ENCODE results near the gene MAN1C1. TPM values are rescaled to one million over a fixed set of nuclear protein-coding genes. Genes with fewer than 3 reads are reported as not detected.

MAN1C1 gene
- total RNA-seq, 1 donor from 2014 or later, result 6.8 TPM

GRCh38 chr1:25623007-25623406, 6.4 kb downstream of the MAN1C1 start:
- H3K27ac Mint-ChIP-seq, result no peak overlapping the region
- Histone ChIP-seq H2AFZ (replicated peaks) (no peak overlapping the region), H3K27me3 (peaks cover 10% of the 10 kb centered on the region), H3K4me2 (no peak overlapping the region), H3K36me3 (no peaks in the 10 kb centered on the region), H4K20me1 (ENCODE audit: low read depth) (peaks cover 8% of the 10 kb centered on the region), H3K9ac (no peak overlapping the region), H3K27ac (no peak overlapping the region), H3F3A (ENCODE audit: low read depth) (peaks cover 20% of the 10 kb centered on the region), H3K4me3 (no peak overlapping the region), H3K79me2 (ENCODE audit: low read depth) (no peaks in the 10 kb centered on the region), H3K4me1 (peaks cover 17% of the 10 kb centered on the region), H3K9me3 (ENCODE audit: low read depth) (no peaks in the 10 kb centered on the region)
- H3K4me3 Mint-ChIP-seq, result no peak overlapping the region
- no peak for DNase-seq (ENCODE audit: low spot score)
- peaks cover 26% of the 10 kb centered on the region for H3K4me1 Mint-ChIP-seq
- peaks cover 3% of the 10 kb centered on the region for H3K9me3 Mint-ChIP-seq
- peaks cover 14% of the 10 kb centered on the region for H3K27me3 Mint-ChIP-seq (ENCODE audit: insufficient read depth, low read depth)
- no peaks in the 10 kb centered on the region for H3K36me3 Mint-ChIP-seq
- TF ChIP-seq CTCF (IDR thresholded peaks at IDR 0.05) (no peak), EZH2 (IDR thresholded peaks at IDR 0.05) (no peak), EZH2phosphoT487 (IDR thresholded peaks at IDR 0.05) (no peak)

- peaks cover 3% of the 10 kb centered on the region for H3K9me3 Mint-ChIP-seq
- no peak overlapping the region for H3K4me3 Mint-ChIP-seq
- H3K36me3 ChIP-seq, result no peaks in the 10 kb centered on the region
- TF ChIP-seq EZH2phosphoT487 (IDR thresholded peaks at IDR 0.05) (no peak), EZH2 (IDR thresholded peaks at IDR 0.05) (no peak), CTCF (IDR thresholded peaks at IDR 0.05) (no peak)
- no peak overlapping the region for H2AFZ ChIP-seq (replicated peaks)
- H3K27me3 ChIP-seq, result peaks cover 2% of the 10 kb centered on the region
- no peaks in the 10 kb centered on the region for H3K79me2 ChIP-seq (ENCODE audit: low read depth)
- no peaks in the 10 kb centered on the region for H3K9me3 ChIP-seq (ENCODE audit: low read depth)
- no peaks in the 10 kb centered on the region for H3K36me3 Mint-ChIP-seq
- no peak overlapping the region for H3K4me2 ChIP-seq
- no peak overlapping the region for H3K27ac Mint-ChIP-seq
- no peak overlapping the region for H3K4me3 ChIP-seq
- peaks cover 11% of the 10 kb centered on the region for H3K4me1 ChIP-seq
- peaks cover 2% of the 10 kb centered on the region for H4K20me1 ChIP-seq (ENCODE audit: low read depth)
- H3K4me1 Mint-ChIP-seq, result peaks cover 19% of the 10 kb centered on the region
- no peak for DNase-seq (ENCODE audit: low spot score)
- H3F3A ChIP-seq (ENCODE audit: low read depth), result peaks cover 13% of the 10 kb centered on the region
- H3K27ac ChIP-seq, result no peak overlapping the region
- H3K9ac ChIP-seq, result no peak overlapping the region
- peaks cover 7% of the 10 kb centered on the region for H3K27me3 Mint-ChIP-seq (ENCODE audit: insufficient read depth, low read depth)
These were observed 7.1 kb downstream of the MAN1C1 start for GRCh38 chr1:25623731-25624130.

- H2AFZ ChIP-seq (replicated peaks), result no peak overlapping the region
- no peaks in the 10 kb centered on the region for H3K36me3 ChIP-seq
- no peaks in the 10 kb centered on the region for H3K79me2 ChIP-seq (ENCODE audit: low read depth)
- DNase-seq (ENCODE audit: low spot score), result no peak
- Mint-ChIP-seq H3K27me3 (ENCODE audit: insufficient read depth, low read depth) (peaks cover 5% of the 10 kb centered on the region), H3K36me3 (no peaks in the 10 kb centered on the region), H3K9me3 (peaks cover 3% of the 10 kb centered on the region), H3K4me1 (peaks cover 15% of the 10 kb centered on the region), H3K27ac (no peak overlapping the region), H3K4me3 (no peak overlapping the region)
- TF ChIP-seq EZH2phosphoT487 (IDR thresholded peaks at IDR 0.05), result no peak
- TF ChIP-seq CTCF (IDR thresholded peaks at IDR 0.05), result no peak
- TF ChIP-seq EZH2 (IDR thresholded peaks at IDR 0.05), result no peak
- peaks cover 10% of the 10 kb centered on the region for H3F3A ChIP-seq (ENCODE audit: low read depth)
- H3K4me1 ChIP-seq, result peaks cover 11% of the 10 kb centered on the region
- no peak overlapping the region for H3K27ac ChIP-seq
- H3K4me3 ChIP-seq, result no peak overlapping the region
- no peak overlapping the region for H3K9ac ChIP-seq
- no peak overlapping the region for H3K4me2 ChIP-seq
- no peaks in the 10 kb centered on the region for H3K9me3 ChIP-seq (ENCODE audit: low read depth)
- H3K27me3 ChIP-seq, result no peaks in the 10 kb centered on the region
- H4K20me1 ChIP-seq (ENCODE audit: low read depth), result no peaks in the 10 kb centered on the region
These were observed 7.6 kb downstream of the MAN1C1 start for GRCh38 chr1:25624156-25624555.

All from neural progenitor cell (in vitro differentiated cells).